LNCaP clone FGC (cell line): Measurements from ENCODE around the gene SYNM.

Experiments used
- DNase-seq: peaks from one replicate; pipeline ENCODE4 v3.0.0-alpha.2; 2011; ENCODE audit warnings: low read depth
- H3K4me3 ChIP-seq: 2 replicates; pipeline ENCODE4 v1.5.1; 2011; ENCODE audit warnings: mild to moderate bottlenecking, low read depth, low read length, control low read depth
- CTCF ChIP-seq: IDR thresholded peaks from 2 replicates; pipeline ENCODE4 v1.5.1; 2012; ENCODE audit warnings: mild to moderate bottlenecking; ENCODE audit not compliant: control insufficient read depth, insufficient read depth; ENCODE audit errors: extremely low read depth

The SYNM gene

GRCh38 chr15:99126131-99126588, 21.3 kb downstream of the SYNM start:
- DNase-seq: no peak
- no peak for TF ChIP-seq CTCF
- H3K4me3 ChIP-seq: no peak overlapping the region

- no peak overlapping the region for H3K4me3 ChIP-seq
- no peak for DNase-seq
- TF ChIP-seq CTCF: no peak
Observed at GRCh38 chr15:99126930-99127329, 22.1 kb downstream of the SYNM start.

GRCh38 chr15:99127773-99128172, 22.9 kb downstream of the SYNM start:
- no peak for TF ChIP-seq CTCF
- no peak for DNase-seq
- no peak overlapping the region for H3K4me3 ChIP-seq

- no peak overlapping the region for H3K4me3 ChIP-seq
- no peak for TF ChIP-seq CTCF
- DNase-seq: no peak
Observed at GRCh38 chr15:99128411-99128810, 23.5 kb downstream of the SYNM start.

- DNase-seq: no peak
- no peak overlapping the region for H3K4me3 ChIP-seq
- no peak for TF ChIP-seq CTCF
Observed at GRCh38 chr15:99129644-99130043, 24.8 kb downstream of the SYNM start.

GRCh38 chr15:99130314-99130713, 25.4 kb downstream of the SYNM start:
- TF ChIP-seq CTCF: no peak
- no peak overlapping the region for H3K4me3 ChIP-seq
- DNase-seq: no peak

GRCh38 chr15:99130765-99131440, 26.0 kb downstream of the SYNM start:
- H3K4me3 ChIP-seq: no peak overlapping the region
- DNase-seq: no peak
- no peak for TF ChIP-seq CTCF
